Panc1 (cell line): ENCODE results near the gene PRR30. TPM values are rescaled to one million over a fixed set of nuclear protein-coding genes. Genes with fewer than 3 reads are reported as not detected.
A peak's percentile ranks its signal among the peaks of the same experiment; 100 is the strongest.

Experiments used
- ATAC-seq: fragments of 200-7000 bp; cut with Tn5 transposase; 2 replicates; pipeline ENCODE4 v1.9.1; 2020; ENCODE audit warnings: mild to moderate bottlenecking, moderate library complexity
- BruUV-seq: library from RNA; stranded (reverse); fragments of 400-500 nt; replicated peaks from 2 replicates; lab custom pipeline; 2021; lab: Mats Ljungman, UMichigan
- CTCF ChIA-PET: fragments of 300-600 bp; sonication (Branson Sonifier 250); formaldehyde crosslinking; loops from one replicate; lab custom pipeline; 2022; ENCODE audit warnings: antibody characterized with exemption; lab: Charles Lee
- POLR2A ChIA-PET: fragments of 300-600 bp; sonication (Branson Sonifier 250); formaldehyde crosslinking; loops from one replicate; lab custom pipeline; 2022; ENCODE audit warnings: antibody characterized with exemption; lab: Charles Lee
- DNase-seq: peaks from one replicate; pipeline ENCODE4 v3.0.0-alpha.2; 2010; ENCODE audit warnings: low read depth, low spot score
- H3K27ac ChIP-seq: 2 replicates; pipeline ENCODE4 v1.5.1; 2011; ENCODE audit warnings: mild to moderate bottlenecking, low read length, inconsistent platforms
- H3K27me3 ChIP-seq: fragments of 200-500 bp; sonication (Bioruptor generic); 2 replicates; pipeline ENCODE4 v1.6.0; 2014; ENCODE audit warnings: low read length, inconsistent platforms; ENCODE audit not compliant: control insufficient read depth, insufficient read depth
- H3K36me3 ChIP-seq: fragments of 200-500 bp; sonication (Bioruptor generic); 2 replicates; pipeline ENCODE4 v1.5.1; 2014; ENCODE audit warnings: inconsistent platforms, mild to moderate bottlenecking, low read length, moderate library complexity; ENCODE audit not compliant: control insufficient read depth, insufficient read depth
- H3K4me1 ChIP-seq: 2 replicates; pipeline ENCODE4 v1.5.1; 2011; ENCODE audit warnings: inconsistent platforms, mild to moderate bottlenecking, low read length, moderate library complexity; ENCODE audit not compliant: control insufficient read depth, insufficient read depth
- H3K4me3 ChIP-seq, 2 experiments: 2 replicates each; pipeline ENCODE4 v1.5.1; 2011 to 2012; ENCODE audit warnings: low read depth in 2 of 2, low read length in 2 of 2, mild to moderate bottlenecking in 2 of 2, inconsistent platforms in 1 of 2, moderate library complexity in 1 of 2
- H3K9me3 ChIP-seq: fragments of 200-500 bp; sonication (Bioruptor generic); 2 replicates; pipeline ENCODE4 v1.5.1; 2014; ENCODE audit warnings: low read depth, mild to moderate bottlenecking, inconsistent platforms, low read length, moderate library complexity; ENCODE audit not compliant: control insufficient read depth, insufficient read depth
- POLR2AphosphoS5 ChIP-seq: IDR thresholded peaks from 2 replicates; pipeline ENCODE4 v1.6.1; 2012; ENCODE audit warnings: mild to moderate bottlenecking, low read depth, low read length, moderate library complexity
- SIN3A ChIP-seq: IDR thresholded peaks from 2 replicates; pipeline ENCODE4 v1.6.1; 2012; ENCODE audit warnings: low read depth, mild to moderate bottlenecking, low read length, moderate library complexity, borderline replicate concordance; ENCODE audit not compliant: insufficient read depth
- TCF7L2 ChIP-seq: IDR thresholded peaks from 2 replicates; pipeline ENCODE4 v1.6.1; 2011; ENCODE audit warnings: mild to moderate bottlenecking, low read depth, low read length, inconsistent platforms
- in situ Hi-C: cut with HindIII; loops from 2 replicates; pipeline ENCODE4 v1.10.0; 2016; ENCODE audit warnings: low sequenced_read_pairs, low pct_unique_long_range_greater_than_20kb
- intact Hi-C: fragments of 100-400 bp; cut with micrococcal nuclease; formaldehyde crosslinking; loops from one replicate; pipeline ENCODE4 v1.10.0; 2022; ENCODE audit not compliant: unreplicated experiment
- total RNA-seq: library from RNA; stranded (reverse); gene quantifications from one replicate; pipeline ENCODE4 v1.2.1, GENCODE V29; 2021; ENCODE audit not compliant: unreplicated experiment
- TF ChIP-seq, protein P1 (sequence below), 2 experiments: IDR thresholded peaks; 2 replicates each; pipeline ENCODE4 v1.6.1; 2011 to 2012; ENCODE audit warnings: low read depth in 2 of 2, control low read depth in 1 of 2, low read length in 1 of 2, mild to moderate bottlenecking in 1 of 2, moderate library complexity in 1 of 2; ENCODE audit not compliant: insufficient read depth in 1 of 2
- TF ChIP-seq, protein P2 (sequence below): fragments of 450-650 bp; IDR thresholded peaks from 2 replicates; pipeline ENCODE4 v1.5.1; 2017; ENCODE audit warnings: mild to moderate bottlenecking

The PRR30 gene
- total RNA-seq, 1 experiment from 2014 or later = not detected

DNA sequence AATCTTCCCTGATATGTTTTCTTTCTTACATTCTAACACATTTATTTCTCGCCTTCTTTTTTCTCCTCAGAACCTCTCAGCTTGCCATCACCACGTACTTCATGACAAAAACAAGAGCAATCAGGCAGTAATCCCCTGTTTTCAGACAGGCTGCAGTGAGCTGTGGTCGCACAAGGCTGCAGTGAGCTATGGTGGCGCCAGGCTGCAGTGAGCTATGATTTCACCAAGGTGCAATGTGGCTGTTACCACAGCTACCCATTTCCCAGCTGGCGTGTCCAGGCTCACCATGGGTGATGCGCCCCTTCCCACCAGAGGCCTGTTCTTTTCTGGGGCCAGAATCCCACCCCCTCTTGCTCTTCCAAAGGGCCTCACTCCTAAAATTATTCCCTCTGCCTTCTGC lies 35.4 kb upstream of the PRR30 start:
- in situ Hi-C loops (no loop called here), intact Hi-C loops (no loop called here)
- ATAC-seq (peak; percentile 63; the same call in 1 of the 2 replicates), DNase-seq (no peak)
- POLR2A ChIA-PET = interaction anchor here (0.5 kb wide), 1 partner anchor 118 kb away, joined by 4 read pairs; no protein-coding TSS in a partner anchor
- Histone ChIP-seq H3K4me1 (no peaks in the 10 kb centered on the region), H3K9me3 (no peaks in the 10 kb centered on the region), H3K36me3 (no peaks in the 10 kb centered on the region), H3K27ac (no peak overlapping the region), H3K27me3 (peaks cover 2% of the 10 kb centered on the region), H3K4me3 (no peak overlapping the region)
- BruUV-seq = no TSS peak
- TF ChIP-seq POLR2AphosphoS5 (no peak), TCF7L2 (no peak), SIN3A (no peak)
- TF ChIP-seq, protein P1, sequence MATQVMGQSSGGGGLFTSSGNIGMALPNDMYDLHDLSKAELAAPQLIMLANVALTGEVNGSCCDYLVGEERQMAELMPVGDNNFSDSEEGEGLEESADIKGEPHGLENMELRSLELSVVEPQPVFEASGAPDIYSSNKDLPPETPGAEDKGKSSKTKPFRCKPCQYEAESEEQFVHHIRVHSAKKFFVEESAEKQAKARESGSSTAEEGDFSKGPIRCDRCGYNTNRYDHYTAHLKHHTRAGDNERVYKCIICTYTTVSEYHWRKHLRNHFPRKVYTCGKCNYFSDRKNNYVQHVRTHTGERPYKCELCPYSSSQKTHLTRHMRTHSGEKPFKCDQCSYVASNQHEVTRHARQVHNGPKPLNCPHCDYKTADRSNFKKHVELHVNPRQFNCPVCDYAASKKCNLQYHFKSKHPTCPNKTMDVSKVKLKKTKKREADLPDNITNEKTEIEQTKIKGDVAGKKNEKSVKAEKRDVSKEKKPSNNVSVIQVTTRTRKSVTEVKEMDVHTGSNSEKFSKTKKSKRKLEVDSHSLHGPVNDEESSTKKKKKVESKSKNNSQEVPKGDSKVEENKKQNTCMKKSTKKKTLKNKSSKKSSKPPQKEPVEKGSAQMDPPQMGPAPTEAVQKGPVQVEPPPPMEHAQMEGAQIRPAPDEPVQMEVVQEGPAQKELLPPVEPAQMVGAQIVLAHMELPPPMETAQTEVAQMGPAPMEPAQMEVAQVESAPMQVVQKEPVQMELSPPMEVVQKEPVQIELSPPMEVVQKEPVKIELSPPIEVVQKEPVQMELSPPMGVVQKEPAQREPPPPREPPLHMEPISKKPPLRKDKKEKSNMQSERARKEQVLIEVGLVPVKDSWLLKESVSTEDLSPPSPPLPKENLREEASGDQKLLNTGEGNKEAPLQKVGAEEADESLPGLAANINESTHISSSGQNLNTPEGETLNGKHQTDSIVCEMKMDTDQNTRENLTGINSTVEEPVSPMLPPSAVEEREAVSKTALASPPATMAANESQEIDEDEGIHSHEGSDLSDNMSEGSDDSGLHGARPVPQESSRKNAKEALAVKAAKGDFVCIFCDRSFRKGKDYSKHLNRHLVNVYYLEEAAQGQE (IDR thresholded peaks at IDR 0.05; ENCODE audit: insufficient read depth in 1 of 2, low read depth in 2 of 2, low read length in 1 of 2) = no peak
- TF ChIP-seq, protein P2, sequence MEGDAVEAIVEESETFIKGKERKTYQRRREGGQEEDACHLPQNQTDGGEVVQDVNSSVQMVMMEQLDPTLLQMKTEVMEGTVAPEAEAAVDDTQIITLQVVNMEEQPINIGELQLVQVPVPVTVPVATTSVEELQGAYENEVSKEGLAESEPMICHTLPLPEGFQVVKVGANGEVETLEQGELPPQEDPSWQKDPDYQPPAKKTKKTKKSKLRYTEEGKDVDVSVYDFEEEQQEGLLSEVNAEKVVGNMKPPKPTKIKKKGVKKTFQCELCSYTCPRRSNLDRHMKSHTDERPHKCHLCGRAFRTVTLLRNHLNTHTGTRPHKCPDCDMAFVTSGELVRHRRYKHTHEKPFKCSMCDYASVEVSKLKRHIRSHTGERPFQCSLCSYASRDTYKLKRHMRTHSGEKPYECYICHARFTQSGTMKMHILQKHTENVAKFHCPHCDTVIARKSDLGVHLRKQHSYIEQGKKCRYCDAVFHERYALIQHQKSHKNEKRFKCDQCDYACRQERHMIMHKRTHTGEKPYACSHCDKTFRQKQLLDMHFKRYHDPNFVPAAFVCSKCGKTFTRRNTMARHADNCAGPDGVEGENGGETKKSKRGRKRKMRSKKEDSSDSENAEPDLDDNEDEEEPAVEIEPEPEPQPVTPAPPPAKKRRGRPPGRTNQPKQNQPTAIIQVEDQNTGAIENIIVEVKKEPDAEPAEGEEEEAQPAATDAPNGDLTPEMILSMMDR = no peak
- CTCF ChIA-PET = interaction anchor here (0.6 to 0.9 kb wide), 3 partner anchors 16 to 95 kb away, joined by 3 read pairs; no protein-coding TSS in a partner anchor

DNA sequence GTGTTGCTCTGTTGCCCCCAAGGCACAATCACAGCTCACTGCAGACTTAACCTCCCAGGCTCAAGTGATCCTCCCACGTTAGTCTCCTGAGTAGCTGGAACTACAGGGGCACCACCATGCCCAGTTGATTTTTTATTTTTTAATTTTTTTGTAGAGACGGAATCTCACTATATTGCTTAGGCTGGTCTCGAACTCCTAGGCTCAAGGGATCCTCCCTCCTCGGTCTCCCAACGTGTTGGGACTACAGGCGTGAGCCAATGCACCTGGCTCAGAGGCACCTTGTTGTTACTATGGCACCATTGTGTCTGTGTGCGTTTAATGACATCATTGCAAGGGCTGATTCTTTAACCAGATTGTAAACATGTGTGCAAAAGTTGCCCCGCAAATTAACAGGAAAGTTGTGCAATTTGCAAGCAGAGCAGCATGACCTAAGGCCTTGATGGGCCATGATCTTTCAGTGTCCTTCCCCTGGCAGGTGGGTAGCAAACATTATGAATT lies 32.2 kb upstream of the PRR30 start:
- Histone ChIP-seq H3K9me3 (no peaks in the 10 kb centered on the region), H3K4me3 (no peak overlapping the region), H3K27ac (no peak overlapping the region), H3K36me3 (no peaks in the 10 kb centered on the region), H3K4me1 (no peaks in the 10 kb centered on the region), H3K27me3 (no peaks in the 10 kb centered on the region)
- in situ Hi-C loops = no loop called here
- ChIA-PET POLR2A (interaction anchor here (0.9 kb wide), 1 partner anchor 43 kb away, joined by 4 read pairs; no protein-coding TSS in a partner anchor), CTCF (interaction anchor here (0.6 to 0.7 kb wide), 2 partner anchors 59 to 917 kb away, joined by 4 to 10 read pairs; no protein-coding TSS in a partner anchor)
- intact Hi-C loops = no loop called here
- TF ChIP-seq, protein P2 = no peak
- no peak for TF ChIP-seq POLR2AphosphoS5
- TF ChIP-seq SIN3A = no peak
- no peak for TF ChIP-seq TCF7L2
- TF ChIP-seq, protein P1 (IDR thresholded peaks at IDR 0.05; ENCODE audit: insufficient read depth in 1 of 2, low read depth in 2 of 2, low read length in 1 of 2) = no peak
- DNase-seq (no peak), ATAC-seq (no peak)
- BruUV-seq = no TSS peak
